Stimulated activated CD8-positive, alpha-beta memory T cell treated with anti-CD3 and anti-CD28 coated beads, Interleukin-12 subunit alpha, Interleukin-12 subunit beta, amount 100 ng/mL, for 24 hours (primary cell): Measurements from ENCODE around the gene PAQR5.

ENCODE experiments used
- DNase-seq: peaks from one replicate; pipeline ENCODE4 v3.0.0-alpha.2; 2020; ENCODE audit errors: extremely low read depth

PAQR5 gene

GRCh38 chr15:69392352-69392751, 93.6 kb downstream of the PAQR5 start:
- no peak for DNase-seq

GRCh38 chr15:69393831-69394491, 95.2 kb downstream of the PAQR5 start:
- no peak for DNase-seq

GRCh38 chr15:69394556-69395282, 96.0 kb downstream of the PAQR5 start:
- peak; percentile 59 for DNase-seq

- no peak for DNase-seq
Observed at GRCh38 chr15:69395460-69395859, 96.7 kb downstream of the PAQR5 start.

- DNase-seq: no peak
Observed at GRCh38 chr15:69395991-69396390, 97.3 kb downstream of the PAQR5 start.

GRCh38 chr15:69398491-69398891, 99.8 kb downstream of the PAQR5 start:
- DNase-seq: no peak

- no peak for DNase-seq
Observed at GRCh38 chr15:69400850-69401249, 102.1 kb downstream of the PAQR5 start.

- no peak for DNase-seq
Observed at GRCh38 chr15:69402816-69403215, 104.1 kb downstream of the PAQR5 start.

- DNase-seq: no peak
Observed at GRCh38 chr15:69403594-69403993, 104.9 kb downstream of the PAQR5 start.

- DNase-seq: no peak
Observed at GRCh38 chr15:69405110-69405509, 106.4 kb downstream of the PAQR5 start.

- no peak for DNase-seq
Observed at GRCh38 chr15:69407719-69408400, 109.1 kb downstream of the PAQR5 start.

- DNase-seq: no peak
Observed at GRCh38 chr15:69408841-69409240, 110.1 kb downstream of the PAQR5 start.

GRCh38 chr15:69410248-69410874, 111.6 kb downstream of the PAQR5 start:
- no peak for DNase-seq

- DNase-seq: no peak
Observed at GRCh38 chr15:69412274-69412673, 113.6 kb downstream of the PAQR5 start.

- DNase-seq: no peak
Observed at GRCh38 chr15:69412701-69413100, 114.0 kb downstream of the PAQR5 start.

- peak; percentile 85 for DNase-seq
Observed at GRCh38 chr15:69413822-69414700, 115.3 kb downstream of the PAQR5 start, which contains the start of gene KIF23. KIF23 (plus strand) TSS chr15:69414349; CDS start chr15:69414466, 117 bp downstream.

- DNase-seq: no peak
Observed at GRCh38 chr15:69414701-69415167, 116.0 kb downstream of the PAQR5 start.

- no peak for DNase-seq
Observed at GRCh38 chr15:69415381-69415780, 116.7 kb downstream of the PAQR5 start.

GRCh38 chr15:69417581-69417980, 118.9 kb downstream of the PAQR5 start:
- DNase-seq: no peak

- DNase-seq: no peak
Observed at GRCh38 chr15:69421498-69421897, 122.8 kb downstream of the PAQR5 start.

- DNase-seq: no peak
Observed at GRCh38 chr15:69422336-69422895, 123.7 kb downstream of the PAQR5 start.
